ENCODE measurements around the gene SCMH1.

- no peak for TF ChIP-seq CTCF (IDR thresholded peaks at IDR 0.05)
- TF ChIP-seq POLR2A (IDR thresholded peaks at IDR 0.05): no peak
Measured at GRCh38 chr1:40987439-40988276, 254.4 kb downstream of the SCMH1 start.
